ENCODE measurements around the gene CFAP57.

CFAP57 gene

GRCh38 chr1:43279666-43280065 lies 107.5 kb downstream of the CFAP57 start:
- Histone ChIP-seq H4K20me1 (ENCODE audit: insufficient read depth, low read length) (no peaks in the 10 kb centered on the region), H3K4me2 (ENCODE audit: insufficient read depth, low read length) (no peak overlapping the region), H3K27ac (ENCODE audit: low read length) (no peak overlapping the region), H3K79me2 (ENCODE audit: insufficient read depth, low read length) (no peaks in the 10 kb centered on the region), H3K27me3 (ENCODE audit: insufficient read depth, low read length, poor library complexity) (no peaks in the 10 kb centered on the region), H3K4me3 (ENCODE audit: low read depth in 1 of 2, low read length in 2 of 2) (no peak overlapping the region), H3K9ac (ENCODE audit: low read depth, low read length) (no peak overlapping the region), H3K36me3 (ENCODE audit: insufficient read depth, low read length) (no peaks in the 10 kb centered on the region), H3K4me1 (ENCODE audit: insufficient read depth, low read length) (peaks cover 4% of the 10 kb centered on the region), H2AFZ (ENCODE audit: low read depth, low read length) (no peak overlapping the region), H3K9me3 (ENCODE audit: insufficient read depth, low read length, severe bottlenecking) (no peaks in the 10 kb centered on the region)
- no peak for DNase-seq
- ATAC-seq (ENCODE audit: insufficient read depth, low read depth), result no peak
- no peak for TF ChIP-seq EZH2 (IDR thresholded peaks at IDR 0.05; ENCODE audit: borderline replicate concordance, low read depth, low read length, severe bottlenecking)

GRCh38 chr1:43280692-43281091 lies 108.6 kb downstream of the CFAP57 start:
- Histone ChIP-seq H3K9ac (ENCODE audit: low read depth, low read length) (no peak overlapping the region), H3K4me3 (ENCODE audit: low read depth in 1 of 2, low read length in 2 of 2) (no peak overlapping the region), H3K36me3 (ENCODE audit: insufficient read depth, low read length) (no peaks in the 10 kb centered on the region), H2AFZ (ENCODE audit: low read depth, low read length) (no peak overlapping the region), H3K79me2 (ENCODE audit: insufficient read depth, low read length) (no peaks in the 10 kb centered on the region), H3K4me2 (ENCODE audit: insufficient read depth, low read length) (no peak overlapping the region), H3K4me1 (ENCODE audit: insufficient read depth, low read length) (no peaks in the 10 kb centered on the region), H3K27ac (ENCODE audit: low read length) (no peak overlapping the region), H4K20me1 (ENCODE audit: insufficient read depth, low read length) (no peaks in the 10 kb centered on the region), H3K9me3 (ENCODE audit: insufficient read depth, low read length, severe bottlenecking) (no peaks in the 10 kb centered on the region), H3K27me3 (ENCODE audit: insufficient read depth, low read length, poor library complexity) (no peaks in the 10 kb centered on the region)
- DNase-seq (no peak), ATAC-seq (ENCODE audit: insufficient read depth, low read depth) (no peak)
- no peak for TF ChIP-seq EZH2 (IDR thresholded peaks at IDR 0.05; ENCODE audit: borderline replicate concordance, low read depth, low read length, severe bottlenecking)
- no peak for TF ChIP-seq CTCF (IDR thresholded peaks at IDR 0.05; ENCODE audit: borderline replicate concordance, extremely low read depth, low read length, poor library complexity, severe bottlenecking)

- Histone ChIP-seq H3K27me3 (ENCODE audit: insufficient read depth, low read length, poor library complexity) (no peaks in the 10 kb centered on the region), H3K4me1 (ENCODE audit: insufficient read depth, low read length) (no peaks in the 10 kb centered on the region), H3K36me3 (ENCODE audit: insufficient read depth, low read length) (no peaks in the 10 kb centered on the region), H4K20me1 (ENCODE audit: insufficient read depth, low read length) (no peaks in the 10 kb centered on the region), H3K4me3 (ENCODE audit: low read depth in 1 of 2, low read length in 2 of 2) (no peak overlapping the region), H3K4me2 (ENCODE audit: insufficient read depth, low read length) (no peak overlapping the region), H2AFZ (ENCODE audit: low read depth, low read length) (no peak overlapping the region), H3K79me2 (ENCODE audit: insufficient read depth, low read length) (no peaks in the 10 kb centered on the region), H3K9ac (ENCODE audit: low read depth, low read length) (no peak overlapping the region), H3K27ac (ENCODE audit: low read length) (no peak overlapping the region), H3K9me3 (ENCODE audit: insufficient read depth, low read length, severe bottlenecking) (no peaks in the 10 kb centered on the region)
- no peak for TF ChIP-seq CTCF (IDR thresholded peaks at IDR 0.05; ENCODE audit: borderline replicate concordance, extremely low read depth, low read length, poor library complexity, severe bottlenecking)
- TF ChIP-seq EZH2 (IDR thresholded peaks at IDR 0.05; ENCODE audit: borderline replicate concordance, low read depth, low read length, severe bottlenecking), result no peak
- ATAC-seq (ENCODE audit: insufficient read depth, low read depth) (no peak), DNase-seq (no peak)
Measured at GRCh38 chr1:43282220-43283195, 110.4 kb downstream of the CFAP57 start.

GRCh38 chr1:43284065-43284464 lies 111.9 kb downstream of the CFAP57 start:
- no peak overlapping the region for H3K9ac ChIP-seq (ENCODE audit: low read depth, low read length)
- DNase-seq (no peak), ATAC-seq (ENCODE audit: insufficient read depth, low read depth) (no peak)
- H3K79me2 ChIP-seq (ENCODE audit: insufficient read depth, low read length), result no peaks in the 10 kb centered on the region
- no peaks in the 10 kb centered on the region for H3K9me3 ChIP-seq (ENCODE audit: insufficient read depth, low read length, severe bottlenecking)
- H2AFZ ChIP-seq (ENCODE audit: low read depth, low read length), result no peak overlapping the region
- H3K4me3 ChIP-seq (ENCODE audit: low read depth in 1 of 2, low read length in 2 of 2), result no peak overlapping the region
- H3K27me3 ChIP-seq (ENCODE audit: insufficient read depth, low read length, poor library complexity), result no peaks in the 10 kb centered on the region
- TF ChIP-seq CTCF (IDR thresholded peaks at IDR 0.05; ENCODE audit: borderline replicate concordance, extremely low read depth, low read length, poor library complexity, severe bottlenecking), result no peak
- TF ChIP-seq EZH2 (IDR thresholded peaks at IDR 0.05; ENCODE audit: borderline replicate concordance, low read depth, low read length, severe bottlenecking), result no peak
- no peaks in the 10 kb centered on the region for H3K36me3 ChIP-seq (ENCODE audit: insufficient read depth, low read length)
- no peak overlapping the region for H3K4me2 ChIP-seq (ENCODE audit: insufficient read depth, low read length)
- no peaks in the 10 kb centered on the region for H4K20me1 ChIP-seq (ENCODE audit: insufficient read depth, low read length)
- no peaks in the 10 kb centered on the region for H3K4me1 ChIP-seq (ENCODE audit: insufficient read depth, low read length)
- no peak overlapping the region for H3K27ac ChIP-seq (ENCODE audit: low read length)
